HG02884 (cell line): ENCODE results near the gene GALR2.
"Not testable (repeated sequence)": the region's sequence is repeated elsewhere in the genome, so short reads cannot be mapped to it uniquely, and the experiment has no call there.

Experiments
- ATAC-seq: cut with Tn5 transposase; IDR thresholded peaks from one replicate; pipeline ENCODE4 v1.9.1; 2021; ENCODE audit warnings: mild to moderate bottlenecking, moderate library complexity; ENCODE audit not compliant: unreplicated experiment

The GALR2 gene

GRCh38 chr17:76074390-76075363, at the start of gene GALR2:
Gene GALR2 (plus strand): TSS chr17:76074781. CDS start chr17:76074884, 103 bp downstream.
- no peak for ATAC-seq

GRCh38 chr17:76025294-76025693, 49.3 kb upstream of the GALR2 start:
- ATAC-seq, result no peak

GRCh38 chr17:76026714-76027158, 47.8 kb upstream of the GALR2 start:
- ATAC-seq, result no peak

DNA sequence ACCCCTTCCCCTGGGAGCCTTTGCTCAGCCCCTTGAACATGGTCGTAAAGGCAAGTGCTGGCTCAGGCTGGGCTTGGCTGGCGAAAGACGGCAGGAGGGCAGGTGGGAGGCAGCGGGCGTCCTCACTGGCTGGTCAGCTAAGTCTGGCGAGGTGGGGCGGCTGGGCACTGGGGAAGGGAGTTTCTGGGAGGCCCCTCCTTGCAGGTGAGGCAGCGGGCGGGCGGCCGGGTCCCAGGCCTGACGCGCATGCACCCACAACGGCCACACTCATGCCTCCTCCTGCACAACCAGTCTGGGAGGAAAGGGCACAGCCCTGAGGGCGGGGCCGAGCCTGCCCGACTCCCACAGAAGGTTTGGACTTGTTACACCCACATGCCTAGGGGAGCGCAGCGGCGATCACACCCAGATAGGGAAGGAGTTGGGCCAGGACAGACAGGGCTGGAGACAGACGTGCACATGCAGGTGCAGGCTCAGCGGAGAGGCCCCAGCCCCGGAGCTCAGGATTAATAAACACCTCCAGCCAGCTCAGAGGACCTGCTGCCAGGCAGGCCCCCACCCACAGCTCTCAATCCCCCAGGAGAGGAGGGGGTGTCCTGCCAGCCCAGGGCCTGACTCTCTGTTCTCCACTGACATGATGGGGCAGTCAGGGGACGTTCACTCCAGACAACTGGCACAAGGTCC, 47.3 kb upstream of the GALR2 start, which contains the start of gene EVPL:
EVPL (minus strand) TSS at position 148 of the 681 bp plus-strand sequence; CDS start at position 40, 108 bp downstream.
- ATAC-seq, result no peak

DNA sequence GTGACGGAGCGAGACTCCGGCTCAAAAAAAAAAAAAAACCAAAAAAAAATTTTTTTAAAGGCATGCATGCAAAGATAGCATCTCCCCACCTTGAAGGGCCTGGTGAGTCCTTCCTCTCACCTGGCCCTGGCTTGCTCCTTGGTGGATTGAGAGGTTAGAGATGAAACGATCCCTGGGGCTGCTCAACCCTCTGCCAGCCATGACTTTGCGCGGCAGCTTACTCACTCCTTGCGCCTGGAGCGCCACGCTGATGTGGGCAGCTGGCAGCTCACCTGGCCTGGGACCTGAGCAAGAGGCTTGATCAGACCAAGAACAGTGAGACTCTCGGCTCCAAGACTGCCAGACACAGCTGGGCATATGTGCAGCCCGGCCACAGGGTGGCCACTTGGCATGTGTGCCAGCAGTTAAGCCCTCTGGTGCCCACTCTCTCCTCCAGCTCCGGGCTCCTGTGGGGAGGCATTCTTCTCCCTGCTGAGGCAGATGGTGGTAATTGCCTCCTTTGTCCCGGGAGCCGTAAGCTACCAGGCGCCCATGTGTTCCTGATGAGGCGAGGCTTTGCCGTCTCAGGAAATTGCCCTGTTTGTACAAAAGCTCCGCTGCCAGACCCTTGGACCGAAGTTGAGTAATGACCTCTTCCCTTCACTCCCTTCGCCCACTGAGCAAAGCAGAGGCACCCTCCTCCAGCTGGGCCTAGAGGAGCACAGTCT, 42.4 kb upstream of the GALR2 start:
- ATAC-seq, result no peak

DNA sequence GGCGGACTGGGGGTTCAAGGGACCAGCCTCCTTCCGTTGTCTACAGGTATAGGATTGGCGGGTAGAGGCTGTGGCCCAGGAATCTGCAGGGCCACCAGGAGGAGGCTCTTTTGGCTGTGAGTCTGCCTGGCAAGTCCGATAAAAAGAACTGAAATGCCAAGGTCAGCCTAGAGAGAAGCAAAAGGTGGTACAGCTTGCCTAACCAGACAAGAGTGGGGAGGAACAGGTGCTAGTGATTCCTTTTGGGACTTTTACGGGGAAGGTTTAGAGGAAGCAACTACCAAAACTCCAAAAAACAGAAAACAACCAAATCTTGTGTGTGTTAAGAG, 41.8 kb upstream of the GALR2 start:
- ATAC-seq, result no peak

DNA sequence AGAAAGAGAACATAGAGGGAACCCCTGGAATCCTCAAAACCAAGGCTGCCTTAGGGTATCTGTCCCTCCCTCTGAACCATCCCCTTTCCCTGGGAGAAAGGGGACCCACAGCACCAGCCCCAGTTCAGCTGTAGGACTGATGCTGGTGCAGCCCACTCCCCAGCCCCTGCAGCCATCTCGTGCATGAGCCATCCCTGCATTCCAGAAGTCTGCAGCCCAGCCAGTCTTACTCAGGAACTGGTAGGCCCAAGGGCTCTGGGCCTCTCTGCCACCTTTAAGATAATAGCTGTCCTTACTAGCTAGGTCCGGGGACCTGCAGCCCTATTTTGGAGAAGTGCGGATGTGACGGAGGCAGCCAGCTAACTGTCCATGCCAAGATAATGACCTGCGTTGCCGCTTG, 41.4 kb upstream of the GALR2 start:
- no peak for ATAC-seq

GRCh38 chr17:76034428-76035350, 39.9 kb upstream of the GALR2 start:
- no peak for ATAC-seq

DNA sequence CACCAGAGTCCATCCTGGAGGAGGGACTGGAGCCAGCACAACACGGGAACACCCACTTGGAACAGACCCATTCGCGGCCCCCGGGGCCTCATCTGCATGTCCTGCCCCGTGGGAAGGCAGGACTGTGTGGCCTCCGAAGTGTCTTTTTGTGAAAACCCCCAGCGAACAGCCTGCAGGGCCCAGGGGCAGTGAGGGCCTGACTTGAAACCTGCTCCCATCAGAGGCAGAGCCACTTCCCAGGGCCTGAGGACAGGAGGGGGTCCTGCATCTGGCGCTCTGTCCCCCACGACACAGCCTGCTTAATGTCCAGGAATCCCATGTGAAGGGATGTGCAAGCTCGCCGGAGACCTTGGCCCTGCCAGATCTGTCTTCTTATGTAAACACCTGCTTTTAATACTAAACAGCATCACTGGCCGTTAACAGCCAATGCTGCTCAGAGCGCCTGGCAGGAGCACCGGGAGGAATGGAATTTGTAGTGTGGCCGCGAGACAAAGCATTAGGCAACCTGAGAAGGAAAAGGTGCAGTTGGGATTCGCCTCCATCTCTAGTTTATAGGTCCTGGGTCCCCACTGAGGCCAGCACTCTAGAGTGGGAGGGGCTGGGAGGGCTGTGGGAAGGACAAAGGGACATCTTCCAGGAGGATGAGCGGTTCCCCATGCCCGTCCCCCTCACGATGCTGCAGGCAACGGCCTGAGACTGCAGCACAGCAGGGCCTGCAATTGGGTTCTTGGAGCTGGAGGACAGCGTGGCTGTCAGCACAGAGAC, 37.9 kb upstream of the GALR2 start:
- no peak for ATAC-seq

- no peak for ATAC-seq
These were observed 36.5 kb upstream of the GALR2 start for GRCh38 chr17:76038050-76038449.

- no peak for ATAC-seq
These were observed 35.5 kb upstream of the GALR2 start for GRCh38 chr17:76039121-76039520.

GRCh38 chr17:76040376-76040775, 34.2 kb upstream of the GALR2 start:
- ATAC-seq, result no peak

DNA sequence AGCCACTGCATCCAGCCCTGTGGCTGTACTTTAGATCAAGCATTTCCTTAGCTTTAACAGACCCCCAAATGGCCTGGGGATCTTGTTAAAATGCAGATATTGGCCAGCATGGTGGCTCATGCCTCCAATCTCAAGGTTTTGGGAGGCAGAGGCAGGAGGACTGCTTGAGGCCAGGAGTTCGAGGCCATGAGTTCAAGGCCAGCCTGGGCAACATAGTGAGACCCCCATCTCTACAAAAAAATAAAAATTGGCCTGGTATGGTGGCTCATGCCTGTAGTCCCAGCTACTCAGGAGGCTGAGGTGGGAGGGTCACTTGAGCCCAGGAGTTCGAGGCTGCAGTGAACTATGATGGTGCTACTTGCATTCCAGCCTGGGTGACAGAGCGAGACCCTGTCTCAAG, 31.7 kb upstream of the GALR2 start:
- not testable (repeated sequence) for ATAC-seq

GRCh38 chr17:76044475-76045007, 30.0 kb upstream of the GALR2 start:
- ATAC-seq, result not testable (repeated sequence)

- no peak for ATAC-seq
These were observed 28.5 kb upstream of the GALR2 start for GRCh38 chr17:76046064-76046463.

DNA sequence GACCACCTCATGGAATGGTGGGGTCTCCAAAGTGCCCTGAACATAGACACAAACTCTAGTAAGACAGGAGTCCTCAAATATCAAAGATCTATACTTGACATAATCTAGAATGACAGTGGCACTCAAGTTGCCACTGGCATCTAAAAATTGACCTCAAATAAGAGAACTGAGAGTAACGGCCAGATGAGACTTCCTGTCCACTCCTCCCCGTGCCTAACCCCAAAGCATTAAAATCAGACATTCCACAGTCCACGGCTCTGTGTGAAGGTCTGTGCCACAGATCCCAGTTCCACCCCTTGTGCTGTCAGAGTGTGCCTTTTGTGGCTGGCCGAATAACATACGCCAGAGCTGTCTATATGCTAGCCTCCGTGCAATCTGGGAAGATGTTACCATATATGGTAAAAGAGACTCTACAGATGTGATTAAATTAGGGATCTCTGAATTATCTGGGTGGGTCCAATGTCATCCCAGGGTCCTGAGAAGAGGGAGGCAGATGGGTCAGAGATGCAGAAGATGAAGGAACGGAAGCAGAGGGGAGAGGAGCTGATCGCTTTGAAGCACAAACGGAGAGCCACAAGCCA, 26.5 kb upstream of the GALR2 start:
- ATAC-seq, result no peak

DNA sequence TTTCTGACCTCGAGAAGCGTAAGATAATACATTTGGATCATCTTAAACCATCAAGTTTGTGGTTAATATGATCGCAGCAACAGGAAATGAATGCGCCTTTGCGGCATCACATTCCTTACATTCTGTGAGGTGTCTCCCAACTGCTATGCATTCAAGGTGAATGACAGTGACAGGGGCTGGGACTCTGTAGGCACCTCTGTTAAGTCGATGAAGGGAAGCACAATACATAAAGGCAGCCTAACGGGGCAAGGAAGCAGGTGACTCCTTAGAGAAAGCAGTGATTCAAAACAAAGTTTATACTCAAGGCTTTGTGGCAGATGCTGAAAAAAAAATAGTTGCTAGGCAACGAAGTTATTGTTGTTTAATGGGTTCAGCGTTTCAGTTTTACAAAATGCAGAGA, 25.9 kb upstream of the GALR2 start:
- no peak for ATAC-seq

DNA sequence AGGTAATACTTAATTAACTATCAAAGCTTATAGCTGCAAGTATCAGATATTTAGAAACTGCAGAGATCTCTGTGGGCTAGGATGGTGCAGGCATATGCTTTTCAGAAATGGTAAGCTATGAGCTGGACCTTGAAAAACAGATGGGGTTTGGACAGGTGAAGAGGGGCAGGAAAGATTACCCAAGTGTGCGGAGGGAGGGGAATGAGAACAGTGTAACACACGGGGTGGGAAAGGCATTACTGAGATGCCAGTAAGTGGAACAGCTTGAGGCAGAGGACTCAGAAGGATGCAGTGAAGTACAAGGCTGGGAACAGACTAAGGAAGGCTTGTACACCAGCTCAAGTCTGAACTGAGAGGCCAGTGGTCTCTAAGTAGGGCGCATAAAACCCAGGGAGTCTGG, 25.3 kb upstream of the GALR2 start:
- no peak for ATAC-seq
